ENCODE results near the gene WDR93.

The WDR93 gene

DNA sequence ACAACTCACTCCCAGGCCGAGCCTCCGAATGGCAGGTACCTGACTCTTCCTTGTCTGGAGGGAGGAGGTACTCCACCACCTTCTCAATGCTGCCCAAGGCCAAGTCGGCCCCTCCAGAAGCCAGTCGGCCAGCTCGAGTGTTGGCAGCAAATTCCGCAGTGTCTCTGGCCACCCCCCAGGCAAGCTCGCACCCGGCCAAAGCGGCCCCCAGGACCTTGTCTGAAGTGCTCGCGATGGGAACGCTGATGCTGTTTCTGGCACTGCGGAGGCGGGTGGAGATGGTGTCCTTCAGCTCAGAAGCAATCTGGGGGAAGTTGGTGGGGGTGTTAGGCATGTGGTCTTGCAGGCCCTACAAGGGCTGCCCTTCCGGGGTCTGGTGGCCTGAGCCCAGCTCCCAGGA, 20.7 kb upstream of the WDR93 start:
- TF ChIP-seq POLR2AphosphoS5 (IDR thresholded peaks at IDR 0.05; ENCODE audit: low read depth, low read length) = no peak
- TF ChIP-seq TAF1 (IDR thresholded peaks at IDR 0.05; ENCODE audit: borderline replicate concordance, insufficient read depth, low read length) = no peak
- TF ChIP-seq FOXP2 (optimal IDR thresholded peaks at IDR 0.05; ENCODE audit: borderline replicate concordance, extremely low read depth, extremely low read length, insufficient read depth) = no peak
- no peak for TF ChIP-seq SIN3A (IDR thresholded peaks at IDR 0.05; ENCODE audit: borderline replicate concordance, insufficient read depth, low read length)
- TF ChIP-seq, protein P1, sequence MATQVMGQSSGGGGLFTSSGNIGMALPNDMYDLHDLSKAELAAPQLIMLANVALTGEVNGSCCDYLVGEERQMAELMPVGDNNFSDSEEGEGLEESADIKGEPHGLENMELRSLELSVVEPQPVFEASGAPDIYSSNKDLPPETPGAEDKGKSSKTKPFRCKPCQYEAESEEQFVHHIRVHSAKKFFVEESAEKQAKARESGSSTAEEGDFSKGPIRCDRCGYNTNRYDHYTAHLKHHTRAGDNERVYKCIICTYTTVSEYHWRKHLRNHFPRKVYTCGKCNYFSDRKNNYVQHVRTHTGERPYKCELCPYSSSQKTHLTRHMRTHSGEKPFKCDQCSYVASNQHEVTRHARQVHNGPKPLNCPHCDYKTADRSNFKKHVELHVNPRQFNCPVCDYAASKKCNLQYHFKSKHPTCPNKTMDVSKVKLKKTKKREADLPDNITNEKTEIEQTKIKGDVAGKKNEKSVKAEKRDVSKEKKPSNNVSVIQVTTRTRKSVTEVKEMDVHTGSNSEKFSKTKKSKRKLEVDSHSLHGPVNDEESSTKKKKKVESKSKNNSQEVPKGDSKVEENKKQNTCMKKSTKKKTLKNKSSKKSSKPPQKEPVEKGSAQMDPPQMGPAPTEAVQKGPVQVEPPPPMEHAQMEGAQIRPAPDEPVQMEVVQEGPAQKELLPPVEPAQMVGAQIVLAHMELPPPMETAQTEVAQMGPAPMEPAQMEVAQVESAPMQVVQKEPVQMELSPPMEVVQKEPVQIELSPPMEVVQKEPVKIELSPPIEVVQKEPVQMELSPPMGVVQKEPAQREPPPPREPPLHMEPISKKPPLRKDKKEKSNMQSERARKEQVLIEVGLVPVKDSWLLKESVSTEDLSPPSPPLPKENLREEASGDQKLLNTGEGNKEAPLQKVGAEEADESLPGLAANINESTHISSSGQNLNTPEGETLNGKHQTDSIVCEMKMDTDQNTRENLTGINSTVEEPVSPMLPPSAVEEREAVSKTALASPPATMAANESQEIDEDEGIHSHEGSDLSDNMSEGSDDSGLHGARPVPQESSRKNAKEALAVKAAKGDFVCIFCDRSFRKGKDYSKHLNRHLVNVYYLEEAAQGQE (IDR thresholded peaks at IDR 0.05; ENCODE audit: insufficient read depth in 1 of 2, low read depth in 2 of 2, low read length in 2 of 2) = no peak

DNA sequence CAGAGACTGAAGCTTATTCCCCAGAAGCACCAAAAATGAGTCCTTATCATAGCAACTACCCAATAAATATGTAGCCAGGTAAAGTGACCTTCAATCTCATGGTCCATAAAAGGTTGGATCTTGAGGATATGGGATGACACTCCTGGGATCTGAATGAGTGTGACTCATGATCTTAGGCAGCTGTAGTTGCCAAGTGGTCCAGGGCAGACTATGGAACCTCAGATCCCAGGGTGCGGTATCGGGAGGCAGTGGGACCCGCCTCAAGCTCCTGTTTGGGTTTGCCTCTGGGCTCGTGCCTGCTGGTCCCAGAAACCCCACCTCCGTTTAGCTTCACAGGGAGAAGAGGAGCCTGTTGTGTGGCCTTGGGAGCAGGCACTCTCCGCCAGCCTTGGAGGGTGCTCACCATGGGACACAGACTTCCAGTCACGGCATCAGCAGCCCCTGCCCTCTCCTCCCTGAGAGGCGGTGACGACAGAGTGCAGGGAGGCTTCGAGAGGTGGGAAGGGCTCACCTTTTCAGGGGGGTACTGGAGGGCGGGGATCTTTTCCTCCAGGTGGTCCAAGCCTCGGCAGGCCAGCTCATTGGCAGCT, 19.5 kb upstream of the WDR93 start:
- TF ChIP-seq SIN3A (IDR thresholded peaks at IDR 0.05; ENCODE audit: borderline replicate concordance, insufficient read depth, low read length) (no peak), POLR2AphosphoS5 (IDR thresholded peaks at IDR 0.05; ENCODE audit: low read depth, low read length) (no peak), FOXP2 (optimal IDR thresholded peaks at IDR 0.05; ENCODE audit: borderline replicate concordance, extremely low read depth, extremely low read length, insufficient read depth) (no peak), TAF1 (IDR thresholded peaks at IDR 0.05; ENCODE audit: borderline replicate concordance, insufficient read depth, low read length) (no peak)
- TF ChIP-seq, protein P1 (IDR thresholded peaks at IDR 0.05; ENCODE audit: insufficient read depth in 1 of 2, low read depth in 2 of 2, low read length in 2 of 2) = no peak

DNA sequence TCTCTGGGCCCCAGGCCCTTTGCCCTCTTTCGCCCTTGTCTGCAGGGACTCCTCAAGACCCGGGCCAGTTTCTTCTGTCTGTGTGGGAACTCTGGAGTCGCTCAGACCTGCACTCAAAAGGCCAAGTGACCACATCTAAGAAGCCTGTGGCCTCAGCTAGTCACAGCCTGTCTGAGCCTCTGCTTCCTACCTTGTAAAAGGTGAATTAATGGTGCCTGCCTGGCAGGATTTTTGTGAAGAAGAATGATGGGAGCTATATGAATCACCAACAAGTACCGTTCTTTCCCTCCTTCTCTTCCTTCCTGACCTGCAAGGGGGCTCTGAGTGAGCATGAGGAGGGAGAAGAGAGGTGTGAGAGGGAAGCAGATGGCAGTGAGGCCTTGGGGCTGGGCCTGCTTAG, 18.9 kb upstream of the WDR93 start:
- TF ChIP-seq TAF1 (IDR thresholded peaks at IDR 0.05; ENCODE audit: borderline replicate concordance, insufficient read depth, low read length) (no peak), POLR2AphosphoS5 (IDR thresholded peaks at IDR 0.05; ENCODE audit: low read depth, low read length) (no peak), SIN3A (IDR thresholded peaks at IDR 0.05; ENCODE audit: borderline replicate concordance, insufficient read depth, low read length) (no peak), FOXP2 (optimal IDR thresholded peaks at IDR 0.05; ENCODE audit: borderline replicate concordance, extremely low read depth, extremely low read length, insufficient read depth) (no peak)
- TF ChIP-seq, protein P1 (IDR thresholded peaks at IDR 0.05; ENCODE audit: insufficient read depth in 1 of 2, low read depth in 2 of 2, low read length in 2 of 2) = no peak

DNA sequence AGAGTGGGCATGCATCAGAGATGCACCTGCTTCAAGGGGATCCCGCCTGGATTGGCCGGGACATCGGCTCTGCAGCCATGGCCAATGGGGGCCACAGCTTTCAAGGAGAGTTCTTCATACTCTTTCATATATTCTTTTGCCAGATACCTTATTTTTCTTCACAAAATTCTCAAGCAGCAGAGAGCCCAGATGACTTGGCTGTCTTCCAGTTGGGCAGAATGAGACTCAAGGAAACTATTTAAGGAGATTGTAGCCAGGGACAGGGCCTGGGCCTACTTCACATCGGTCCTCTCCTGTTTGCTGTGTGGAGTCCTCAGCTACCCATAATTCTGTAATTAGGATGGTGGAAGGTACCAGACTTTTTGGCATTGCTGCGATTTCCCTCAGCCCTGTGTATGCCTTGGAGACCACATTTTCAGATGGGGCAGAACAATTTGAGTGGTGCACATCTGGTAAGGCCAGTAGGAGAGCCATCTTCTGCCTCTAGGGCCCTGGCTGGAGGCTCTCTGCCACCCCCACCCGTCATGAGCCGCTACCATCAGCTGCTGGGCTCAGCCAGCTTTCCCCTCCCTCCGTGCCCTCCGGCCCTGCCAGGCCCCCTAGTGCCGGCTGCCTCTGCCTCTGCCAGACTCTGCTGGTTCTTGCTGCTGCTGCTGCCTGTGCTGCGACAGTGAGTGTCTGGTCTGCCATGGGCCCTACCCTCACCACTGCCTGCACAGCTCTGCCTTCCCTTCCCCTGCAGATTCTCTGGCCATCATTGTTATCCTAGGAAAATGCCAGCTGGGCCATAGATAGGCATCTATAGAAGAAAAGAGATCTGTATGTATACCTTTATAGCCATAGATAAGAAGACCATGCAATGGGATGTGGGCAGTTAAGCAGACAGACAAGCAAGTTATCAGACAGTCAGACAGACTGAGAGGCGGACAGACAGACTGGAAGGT, 18.1 kb upstream of the WDR93 start:
- TF ChIP-seq POLR2AphosphoS5 (IDR thresholded peaks at IDR 0.05; ENCODE audit: low read depth, low read length) = no peak
- TF ChIP-seq SIN3A (IDR thresholded peaks at IDR 0.05; ENCODE audit: borderline replicate concordance, insufficient read depth, low read length) = no peak
- no peak for TF ChIP-seq FOXP2 (optimal IDR thresholded peaks at IDR 0.05; ENCODE audit: borderline replicate concordance, extremely low read depth, extremely low read length, insufficient read depth)
- TF ChIP-seq, protein P1 (IDR thresholded peaks at IDR 0.05; ENCODE audit: insufficient read depth in 1 of 2, low read depth in 2 of 2, low read length in 2 of 2) = no peak
- TF ChIP-seq TAF1 (IDR thresholded peaks at IDR 0.05; ENCODE audit: borderline replicate concordance, insufficient read depth, low read length) = no peak

Data from PFSK-1 (cell line).